HCT116 (cell line): ENCODE measurements around the gene LSP1.

Source experiments
- EZH2 ChIP-seq: fragments of 200-600 bp; sonication (generic); IDR thresholded peaks from 2 replicates; pipeline ENCODE4 v1.6.1; 2017; ENCODE audit warnings: antibody characterized with exemption, mixed run types
- FOSL1 ChIP-seq: IDR thresholded peaks from 2 replicates; pipeline ENCODE4 v1.6.1; 2012; ENCODE audit warnings: low read depth
- POLR2AphosphoS5 ChIP-seq: IDR thresholded peaks from 2 replicates; pipeline ENCODE4 v1.6.1; 2011; ENCODE audit warnings: mild to moderate bottlenecking, low read depth, low read length, moderate library complexity
- RAD21 ChIP-seq: IDR thresholded peaks from 2 replicates; pipeline ENCODE4 v1.6.1; 2012; ENCODE audit warnings: low read depth, mild to moderate bottlenecking
- SIN3A ChIP-seq: IDR thresholded peaks from 2 replicates; pipeline ENCODE4 v1.6.1; 2012; ENCODE audit warnings: low read depth
- ZNF274 ChIP-seq: fragments of 200-500 bp; sonication (Bioruptor generic); IDR thresholded peaks from 2 replicates; pipeline ENCODE4 v1.6.1; 2014; ENCODE audit warnings: mild to moderate bottlenecking, low read depth, low read length, inconsistent platforms
- TF ChIP-seq, protein P1 (sequence below): IDR thresholded peaks from 2 replicates; pipeline ENCODE4 v1.6.1; 2012; ENCODE audit warnings: low read depth
- TF ChIP-seq, protein P2 (sequence below), 3 experiments: fragments of 200-600 bp in 1 of 3; sonication (generic) in 1 of 3; IDR thresholded peaks in 2 of 3; conservative IDR thresholded peaks in 1 of 3; 2 replicates each; pipeline ENCODE4 v1.5.1; 2012 to 2017; ENCODE audit warnings: low read depth in 2 of 3, low read length in 2 of 3, antibody characterized with exemption in 1 of 3, borderline replicate concordance in 1 of 3, control low read depth in 1 of 3, mild to moderate bottlenecking in 1 of 3, mixed read lengths in 1 of 3, mixed run types in 1 of 3, moderate library complexity in 1 of 3; ENCODE audit not compliant: insufficient read depth in 1 of 3

DNA sequence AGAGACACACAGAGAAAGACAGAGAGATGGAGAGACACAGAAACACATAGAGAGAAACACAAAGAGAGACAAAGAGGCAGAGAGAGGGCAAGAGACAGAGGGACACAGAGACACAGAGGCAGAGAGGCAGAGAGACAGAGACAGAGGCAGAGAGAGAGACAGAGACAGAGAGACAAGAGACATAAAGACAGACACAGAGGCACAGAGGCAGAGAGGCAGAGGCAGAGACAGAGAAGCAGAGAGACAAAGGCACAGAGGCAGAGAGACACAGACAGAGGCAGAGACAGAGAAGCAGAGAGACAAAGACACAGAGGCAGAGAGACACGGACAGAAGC lies 7.8 kb upstream of the LSP1 start:
- TF ChIP-seq, protein P1, sequence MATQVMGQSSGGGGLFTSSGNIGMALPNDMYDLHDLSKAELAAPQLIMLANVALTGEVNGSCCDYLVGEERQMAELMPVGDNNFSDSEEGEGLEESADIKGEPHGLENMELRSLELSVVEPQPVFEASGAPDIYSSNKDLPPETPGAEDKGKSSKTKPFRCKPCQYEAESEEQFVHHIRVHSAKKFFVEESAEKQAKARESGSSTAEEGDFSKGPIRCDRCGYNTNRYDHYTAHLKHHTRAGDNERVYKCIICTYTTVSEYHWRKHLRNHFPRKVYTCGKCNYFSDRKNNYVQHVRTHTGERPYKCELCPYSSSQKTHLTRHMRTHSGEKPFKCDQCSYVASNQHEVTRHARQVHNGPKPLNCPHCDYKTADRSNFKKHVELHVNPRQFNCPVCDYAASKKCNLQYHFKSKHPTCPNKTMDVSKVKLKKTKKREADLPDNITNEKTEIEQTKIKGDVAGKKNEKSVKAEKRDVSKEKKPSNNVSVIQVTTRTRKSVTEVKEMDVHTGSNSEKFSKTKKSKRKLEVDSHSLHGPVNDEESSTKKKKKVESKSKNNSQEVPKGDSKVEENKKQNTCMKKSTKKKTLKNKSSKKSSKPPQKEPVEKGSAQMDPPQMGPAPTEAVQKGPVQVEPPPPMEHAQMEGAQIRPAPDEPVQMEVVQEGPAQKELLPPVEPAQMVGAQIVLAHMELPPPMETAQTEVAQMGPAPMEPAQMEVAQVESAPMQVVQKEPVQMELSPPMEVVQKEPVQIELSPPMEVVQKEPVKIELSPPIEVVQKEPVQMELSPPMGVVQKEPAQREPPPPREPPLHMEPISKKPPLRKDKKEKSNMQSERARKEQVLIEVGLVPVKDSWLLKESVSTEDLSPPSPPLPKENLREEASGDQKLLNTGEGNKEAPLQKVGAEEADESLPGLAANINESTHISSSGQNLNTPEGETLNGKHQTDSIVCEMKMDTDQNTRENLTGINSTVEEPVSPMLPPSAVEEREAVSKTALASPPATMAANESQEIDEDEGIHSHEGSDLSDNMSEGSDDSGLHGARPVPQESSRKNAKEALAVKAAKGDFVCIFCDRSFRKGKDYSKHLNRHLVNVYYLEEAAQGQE, result no peak
- TF ChIP-seq, protein P2, sequence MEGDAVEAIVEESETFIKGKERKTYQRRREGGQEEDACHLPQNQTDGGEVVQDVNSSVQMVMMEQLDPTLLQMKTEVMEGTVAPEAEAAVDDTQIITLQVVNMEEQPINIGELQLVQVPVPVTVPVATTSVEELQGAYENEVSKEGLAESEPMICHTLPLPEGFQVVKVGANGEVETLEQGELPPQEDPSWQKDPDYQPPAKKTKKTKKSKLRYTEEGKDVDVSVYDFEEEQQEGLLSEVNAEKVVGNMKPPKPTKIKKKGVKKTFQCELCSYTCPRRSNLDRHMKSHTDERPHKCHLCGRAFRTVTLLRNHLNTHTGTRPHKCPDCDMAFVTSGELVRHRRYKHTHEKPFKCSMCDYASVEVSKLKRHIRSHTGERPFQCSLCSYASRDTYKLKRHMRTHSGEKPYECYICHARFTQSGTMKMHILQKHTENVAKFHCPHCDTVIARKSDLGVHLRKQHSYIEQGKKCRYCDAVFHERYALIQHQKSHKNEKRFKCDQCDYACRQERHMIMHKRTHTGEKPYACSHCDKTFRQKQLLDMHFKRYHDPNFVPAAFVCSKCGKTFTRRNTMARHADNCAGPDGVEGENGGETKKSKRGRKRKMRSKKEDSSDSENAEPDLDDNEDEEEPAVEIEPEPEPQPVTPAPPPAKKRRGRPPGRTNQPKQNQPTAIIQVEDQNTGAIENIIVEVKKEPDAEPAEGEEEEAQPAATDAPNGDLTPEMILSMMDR (IDR thresholded peaks at IDR 0.05 in 2 of 3, conservative IDR thresholded peaks at IDR 0.05 in 1 of 3; ENCODE audit: borderline replicate concordance in 1 of 3, insufficient read depth in 1 of 3, low read depth in 2 of 3, low read length in 2 of 3), result no peak
- TF ChIP-seq ZNF274 (no peak), EZH2 (no peak), RAD21 (no peak), FOSL1 (no peak), SIN3A (no peak), POLR2AphosphoS5 (no peak)
